Measurements from ENCODE around the gene ELAVL2.

The ELAVL2 gene

DNA sequence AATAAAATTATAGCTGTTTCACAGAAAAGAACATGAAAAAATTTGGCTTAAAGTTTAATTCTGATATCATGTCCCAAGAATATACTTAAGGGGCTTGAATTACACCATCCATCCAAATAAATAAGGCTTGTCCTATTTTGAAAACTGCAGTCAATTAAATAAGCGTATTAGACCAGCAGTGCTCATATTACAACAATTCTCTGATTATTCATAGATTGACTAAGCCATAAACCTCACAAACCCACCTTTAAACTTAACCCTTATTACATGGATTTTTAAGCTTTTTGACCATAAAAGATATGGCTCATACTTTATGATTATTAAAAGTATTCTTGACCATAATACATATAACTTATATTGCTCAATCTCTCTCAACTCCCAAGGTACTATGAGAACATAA lies 127.9 kb downstream of the ELAVL2 start:
- no peak overlapping the region for H3K27ac ChIP-seq (ENCODE audit: low read depth, low read length, poor library complexity, severe bottlenecking)
- H4K20me1 ChIP-seq (ENCODE audit: insufficient read depth, low read length): no peaks in the 10 kb centered on the region
- H3K4me3 ChIP-seq (ENCODE audit: low read depth, low read length, poor library complexity, severe bottlenecking): no peak overlapping the region
- H3K4me1 ChIP-seq (ENCODE audit: insufficient read depth, low read length, severe bottlenecking): no peaks in the 10 kb centered on the region
- no peak overlapping the region for H2AFZ ChIP-seq (ENCODE audit: low read length)
- H3K79me2 ChIP-seq (ENCODE audit: insufficient read depth, low read length): no peaks in the 10 kb centered on the region
- TF ChIP-seq, protein P1, sequence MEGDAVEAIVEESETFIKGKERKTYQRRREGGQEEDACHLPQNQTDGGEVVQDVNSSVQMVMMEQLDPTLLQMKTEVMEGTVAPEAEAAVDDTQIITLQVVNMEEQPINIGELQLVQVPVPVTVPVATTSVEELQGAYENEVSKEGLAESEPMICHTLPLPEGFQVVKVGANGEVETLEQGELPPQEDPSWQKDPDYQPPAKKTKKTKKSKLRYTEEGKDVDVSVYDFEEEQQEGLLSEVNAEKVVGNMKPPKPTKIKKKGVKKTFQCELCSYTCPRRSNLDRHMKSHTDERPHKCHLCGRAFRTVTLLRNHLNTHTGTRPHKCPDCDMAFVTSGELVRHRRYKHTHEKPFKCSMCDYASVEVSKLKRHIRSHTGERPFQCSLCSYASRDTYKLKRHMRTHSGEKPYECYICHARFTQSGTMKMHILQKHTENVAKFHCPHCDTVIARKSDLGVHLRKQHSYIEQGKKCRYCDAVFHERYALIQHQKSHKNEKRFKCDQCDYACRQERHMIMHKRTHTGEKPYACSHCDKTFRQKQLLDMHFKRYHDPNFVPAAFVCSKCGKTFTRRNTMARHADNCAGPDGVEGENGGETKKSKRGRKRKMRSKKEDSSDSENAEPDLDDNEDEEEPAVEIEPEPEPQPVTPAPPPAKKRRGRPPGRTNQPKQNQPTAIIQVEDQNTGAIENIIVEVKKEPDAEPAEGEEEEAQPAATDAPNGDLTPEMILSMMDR (IDR thresholded peaks at IDR 0.05; ENCODE audit: low read length): no peak
- no peak for TF ChIP-seq EZH2 (IDR thresholded peaks at IDR 0.05; ENCODE audit: borderline replicate concordance, low read length)
- H3K9ac ChIP-seq (ENCODE audit: low read length): no peak overlapping the region
- H3K4me2 ChIP-seq (ENCODE audit: low read length): no peak overlapping the region
- no peaks in the 10 kb centered on the region for H3K9me2 ChIP-seq (ENCODE audit: low read depth, low read length)
- no peaks in the 10 kb centered on the region for H3K36me3 ChIP-seq (ENCODE audit: insufficient read depth, low read length)
- no peaks in the 10 kb centered on the region for H3K9me3 ChIP-seq (ENCODE audit: low read length)
- H3K27me3 ChIP-seq (ENCODE audit: insufficient read depth, low read length): no peaks in the 10 kb centered on the region
- no peaks in the 10 kb centered on the region for H3F3A ChIP-seq (ENCODE audit: insufficient read depth, low read length)

DNA sequence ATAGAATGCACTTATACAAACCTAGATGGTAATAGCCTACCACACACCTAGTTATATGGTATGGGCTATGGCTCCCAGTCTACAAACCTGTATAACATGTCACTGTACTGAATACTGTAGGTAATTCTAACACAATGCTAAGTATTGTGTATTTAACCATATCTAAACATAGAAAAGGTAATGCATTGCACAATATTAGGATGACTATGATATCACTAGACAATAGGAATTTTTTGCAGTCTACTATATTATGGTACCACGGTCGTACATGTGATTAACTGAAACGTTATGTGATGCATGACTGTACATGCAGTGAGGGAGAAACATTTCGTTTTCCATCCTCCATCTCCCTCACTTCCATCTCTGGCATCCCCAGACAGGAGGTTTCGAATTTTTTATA lies 130.5 kb downstream of the ELAVL2 start:
- H3K9me2 ChIP-seq (ENCODE audit: low read depth, low read length): no peaks in the 10 kb centered on the region
- H3K4me3 ChIP-seq (ENCODE audit: low read depth, low read length, poor library complexity, severe bottlenecking): no peak overlapping the region
- TF ChIP-seq, protein P1 (IDR thresholded peaks at IDR 0.05; ENCODE audit: low read length): no peak
- TF ChIP-seq EZH2 (IDR thresholded peaks at IDR 0.05; ENCODE audit: borderline replicate concordance, low read length): no peak
- H3K9ac ChIP-seq (ENCODE audit: low read length): no peak overlapping the region
- H4K20me1 ChIP-seq (ENCODE audit: insufficient read depth, low read length): no peaks in the 10 kb centered on the region
- H2AFZ ChIP-seq (ENCODE audit: low read length): no peak overlapping the region
- no peaks in the 10 kb centered on the region for H3F3A ChIP-seq (ENCODE audit: insufficient read depth, low read length)
- H3K4me1 ChIP-seq (ENCODE audit: insufficient read depth, low read length, severe bottlenecking): no peaks in the 10 kb centered on the region
- no peaks in the 10 kb centered on the region for H3K79me2 ChIP-seq (ENCODE audit: insufficient read depth, low read length)
- no peaks in the 10 kb centered on the region for H3K9me3 ChIP-seq (ENCODE audit: low read length)
- no peak overlapping the region for H3K27ac ChIP-seq (ENCODE audit: low read depth, low read length, poor library complexity, severe bottlenecking)
- H3K27me3 ChIP-seq (ENCODE audit: insufficient read depth, low read length): no peaks in the 10 kb centered on the region
- H3K4me2 ChIP-seq (ENCODE audit: low read length): no peak overlapping the region
- no peaks in the 10 kb centered on the region for H3K36me3 ChIP-seq (ENCODE audit: insufficient read depth, low read length)

DNA sequence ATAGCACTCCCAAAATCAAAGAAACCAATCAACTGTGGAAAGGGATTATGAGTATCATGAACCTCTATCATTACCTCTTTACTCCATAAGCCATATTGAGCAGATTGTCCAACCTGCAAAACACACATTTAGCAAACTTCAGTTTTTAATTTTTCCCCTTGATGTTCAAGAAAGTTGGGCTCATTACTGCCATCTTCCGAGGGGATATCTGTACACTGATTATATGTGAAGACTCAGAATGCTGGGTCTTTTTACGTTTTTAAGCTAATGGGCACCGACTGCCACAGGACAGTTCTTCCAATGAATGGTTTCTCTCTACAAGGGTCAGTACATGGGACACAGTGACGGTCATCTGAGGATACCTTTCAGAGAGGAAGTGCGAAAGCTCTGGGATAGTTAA lies 132.7 kb downstream of the ELAVL2 start:
- Histone ChIP-seq H3K4me1 (ENCODE audit: insufficient read depth, low read length, severe bottlenecking) (no peaks in the 10 kb centered on the region), H3K9me2 (ENCODE audit: low read depth, low read length) (no peaks in the 10 kb centered on the region), H3K79me2 (ENCODE audit: insufficient read depth, low read length) (no peaks in the 10 kb centered on the region), H3K27ac (ENCODE audit: low read depth, low read length, poor library complexity, severe bottlenecking) (no peak overlapping the region), H3K36me3 (ENCODE audit: insufficient read depth, low read length) (no peaks in the 10 kb centered on the region), H3K4me3 (ENCODE audit: low read depth, low read length, poor library complexity, severe bottlenecking) (no peak overlapping the region), H3K4me2 (ENCODE audit: low read length) (no peak overlapping the region), H3K9ac (ENCODE audit: low read length) (no peak overlapping the region), H2AFZ (ENCODE audit: low read length) (no peak overlapping the region), H3F3A (ENCODE audit: insufficient read depth, low read length) (no peaks in the 10 kb centered on the region), H4K20me1 (ENCODE audit: insufficient read depth, low read length) (no peaks in the 10 kb centered on the region), H3K27me3 (ENCODE audit: insufficient read depth, low read length) (no peaks in the 10 kb centered on the region), H3K9me3 (ENCODE audit: low read length) (no peaks in the 10 kb centered on the region)
- TF ChIP-seq, protein P1 (IDR thresholded peaks at IDR 0.05; ENCODE audit: low read length): no peak
- no peak for TF ChIP-seq EZH2 (IDR thresholded peaks at IDR 0.05; ENCODE audit: borderline replicate concordance, low read length)
